ENCODE results near the gene ADAM23.

The ADAM23 gene

DNA sequence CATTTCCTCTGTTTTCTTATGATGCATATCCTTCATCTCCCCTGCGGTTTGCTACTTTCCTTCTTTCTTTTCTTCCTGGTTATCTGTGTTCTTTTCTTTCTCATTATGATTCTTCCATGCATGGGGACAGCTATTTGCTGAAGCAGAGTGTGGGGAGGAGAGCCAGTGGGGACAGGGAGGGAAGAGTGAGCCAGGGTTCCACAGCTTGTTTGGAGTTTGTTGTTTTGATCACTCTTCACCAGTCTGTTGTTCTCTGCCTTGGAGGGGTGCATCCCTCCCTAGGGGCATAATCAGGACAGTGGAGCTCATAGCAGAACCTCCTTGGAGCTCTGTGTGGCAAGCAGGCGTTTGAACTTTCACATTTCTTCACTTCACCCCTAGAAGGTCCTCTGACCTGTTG lies 68.0 kb downstream of the ADAM23 start:
- no peak for DNase-seq (ENCODE audit: low read depth)

- no peak for DNase-seq (ENCODE audit: low read depth)
Measured at GRCh38 chr2:206512999-206513398, 69.7 kb downstream of the ADAM23 start.

- no peak for DNase-seq (ENCODE audit: low read depth)
Measured at GRCh38 chr2:206515580-206515979, 72.2 kb downstream of the ADAM23 start.

DNA sequence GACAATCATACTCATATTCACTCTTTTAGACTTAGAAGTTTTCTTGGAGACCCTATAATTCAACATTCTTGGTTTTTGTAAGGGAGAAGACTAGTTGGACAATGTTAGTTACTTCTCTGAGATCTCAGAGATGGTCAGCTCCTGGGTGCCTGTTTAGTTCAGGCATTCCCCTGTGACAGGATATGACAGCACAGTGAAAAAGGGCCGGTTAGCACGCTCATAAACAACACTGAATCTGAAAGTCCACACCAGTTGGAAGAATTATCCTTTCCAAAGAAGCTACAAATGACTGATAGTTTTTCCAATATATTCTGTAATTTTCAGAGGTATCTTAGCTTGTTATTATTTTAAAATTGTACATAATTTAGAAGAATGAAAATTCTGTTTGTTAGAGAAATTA lies 75.7 kb downstream of the ADAM23 start:
- DNase-seq (ENCODE audit: low read depth), result no peak

GRCh38 chr2:206520450-206520849 lies 77.1 kb downstream of the ADAM23 start:
- DNase-seq (ENCODE audit: low read depth), result no peak

DNA sequence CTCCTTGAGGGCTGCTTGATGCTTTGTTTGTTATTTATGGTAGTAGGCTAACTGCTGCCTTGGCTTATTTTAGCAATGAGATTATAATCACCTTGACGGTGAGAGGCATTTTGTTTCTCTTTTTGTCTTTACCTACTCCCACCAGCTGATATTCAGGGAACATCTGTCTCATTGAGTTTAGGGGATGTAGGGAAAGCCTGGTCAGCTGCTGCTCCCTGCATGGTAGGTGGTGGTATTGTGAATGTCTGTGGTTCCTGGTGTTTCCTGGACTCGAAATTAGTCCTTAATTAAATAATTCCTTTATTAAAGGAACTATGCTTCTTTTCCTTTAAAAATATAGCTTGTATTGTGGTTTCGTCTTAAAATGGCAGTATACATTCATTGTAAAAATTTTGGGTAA lies 77.8 kb downstream of the ADAM23 start:
- no peak for DNase-seq (ENCODE audit: low read depth)

DNA sequence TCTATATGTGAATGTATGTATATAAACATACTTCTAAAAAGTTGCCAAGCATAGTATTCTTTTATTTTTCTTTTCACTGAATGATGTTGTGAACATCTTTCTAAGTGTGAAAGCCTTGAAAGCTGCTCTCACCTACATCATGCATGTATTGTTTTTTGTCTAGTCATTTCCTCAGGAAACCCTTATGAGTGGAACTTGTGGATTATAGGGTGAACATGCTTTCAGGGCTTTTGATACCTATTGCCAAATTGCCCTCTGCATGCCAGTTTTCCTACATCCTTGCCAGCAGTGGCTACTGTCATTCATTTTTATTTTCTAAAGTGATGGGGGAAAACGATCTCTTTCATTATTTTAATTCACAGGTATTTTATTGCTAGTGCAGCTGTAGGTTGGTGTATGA lies 78.3 kb downstream of the ADAM23 start:
- DNase-seq (ENCODE audit: low read depth), result no peak

- no peak for DNase-seq (ENCODE audit: low read depth)
Measured at GRCh38 chr2:206526416-206526815, 83.1 kb downstream of the ADAM23 start.

GRCh38 chr2:206527153-206527552 lies 83.8 kb downstream of the ADAM23 start:
- peak; percentile 39 for DNase-seq (ENCODE audit: low read depth)

GRCh38 chr2:206530727-206531126 lies 87.4 kb downstream of the ADAM23 start:
- DNase-seq (ENCODE audit: low read depth), result no peak

GRCh38 chr2:206531996-206532543 lies 88.7 kb downstream of the ADAM23 start:
- DNase-seq (ENCODE audit: low read depth), result peak; percentile 75

- DNase-seq (ENCODE audit: low read depth), result no peak
Measured at GRCh38 chr2:206533977-206534376, 90.6 kb downstream of the ADAM23 start.

GRCh38 chr2:206535260-206535986 lies 92.1 kb downstream of the ADAM23 start:
- DNase-seq (ENCODE audit: low read depth), result no peak

DNA sequence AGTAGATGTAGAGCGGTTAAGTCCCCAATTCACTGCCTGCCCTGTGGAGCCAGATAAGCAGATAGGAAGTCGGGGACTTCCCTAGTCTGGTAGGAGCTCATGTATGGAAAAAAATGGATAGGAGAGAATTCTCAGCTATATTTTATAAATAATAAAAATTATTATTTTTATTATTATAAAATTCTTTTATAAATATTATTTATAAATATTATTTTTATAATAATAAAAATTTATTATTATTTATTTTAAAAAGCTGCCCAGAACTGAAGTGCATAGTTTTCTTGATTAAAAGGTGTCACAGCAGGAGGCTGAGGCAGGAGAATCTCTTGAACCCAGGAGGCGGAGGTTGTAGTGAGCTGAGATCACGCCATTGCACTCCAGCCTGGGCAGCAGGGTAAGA lies 97.4 kb downstream of the ADAM23 start:
- DNase-seq (ENCODE audit: low read depth), result no peak

GRCh38 chr2:206543073-206543472 lies 99.7 kb downstream of the ADAM23 start:
- DNase-seq (ENCODE audit: low read depth), result no peak

- DNase-seq (ENCODE audit: low read depth), result no peak
Measured at GRCh38 chr2:206548383-206548782, 105.1 kb downstream of the ADAM23 start.

- peak; percentile 12 for DNase-seq (ENCODE audit: low read depth)
Measured at GRCh38 chr2:206555721-206556120, 112.4 kb downstream of the ADAM23 start.

DNA sequence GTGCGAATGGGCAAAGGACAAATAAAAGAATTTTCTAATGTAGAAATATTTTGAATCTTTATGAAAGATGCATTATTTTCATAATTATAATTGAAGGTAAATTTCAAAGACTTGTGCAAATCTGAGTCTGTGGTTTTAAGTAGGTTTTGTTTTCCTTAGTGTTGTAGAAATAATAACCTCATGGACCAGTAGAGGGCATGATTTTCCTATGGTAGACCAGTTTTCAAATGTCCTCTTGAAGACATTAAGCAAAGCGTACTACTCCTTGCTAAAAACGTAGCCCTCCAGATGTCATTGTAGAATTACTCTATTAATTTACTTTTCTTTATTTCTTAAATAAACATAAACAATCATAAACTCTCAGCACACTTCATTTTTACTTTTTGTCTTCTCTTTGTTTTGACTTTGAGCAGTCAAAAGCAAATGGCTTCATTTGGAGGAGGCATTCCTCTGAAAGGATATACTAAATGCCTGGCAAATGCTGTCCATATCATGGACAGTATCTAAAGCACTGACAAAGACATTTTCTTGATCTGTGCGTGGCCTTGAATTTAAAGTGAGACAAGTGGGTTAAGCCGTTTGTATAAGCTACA lies 113.1 kb downstream of the ADAM23 start:
- peak; percentile 65 for DNase-seq (ENCODE audit: low read depth)

- DNase-seq (ENCODE audit: low read depth), result no peak
Measured at GRCh38 chr2:206557321-206557720, 114.0 kb downstream of the ADAM23 start.

GRCh38 chr2:206558492-206558891 lies 115.2 kb downstream of the ADAM23 start:
- peak; percentile 55 for DNase-seq (ENCODE audit: low read depth)

DNA sequence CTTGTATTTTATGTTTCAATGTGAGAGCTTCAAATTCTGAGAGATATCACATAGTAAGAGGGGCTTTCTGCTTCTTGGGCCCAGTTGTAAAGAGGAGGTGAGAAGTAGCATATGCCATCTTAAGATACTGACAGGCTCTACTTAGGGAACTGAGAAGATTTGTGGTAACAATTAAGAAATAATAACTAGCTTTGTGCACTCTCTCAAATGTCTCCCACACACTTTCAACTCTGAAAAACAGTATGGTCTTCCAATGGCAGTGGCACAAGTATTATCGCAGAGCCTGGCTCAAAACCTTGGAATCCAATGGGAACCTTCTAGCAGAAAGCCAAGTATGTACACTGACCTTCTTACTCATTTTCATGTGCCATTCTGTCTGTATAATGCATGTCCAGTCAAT lies 118.6 kb downstream of the ADAM23 start:
- peak; percentile 38 for DNase-seq (ENCODE audit: low read depth)

DNA sequence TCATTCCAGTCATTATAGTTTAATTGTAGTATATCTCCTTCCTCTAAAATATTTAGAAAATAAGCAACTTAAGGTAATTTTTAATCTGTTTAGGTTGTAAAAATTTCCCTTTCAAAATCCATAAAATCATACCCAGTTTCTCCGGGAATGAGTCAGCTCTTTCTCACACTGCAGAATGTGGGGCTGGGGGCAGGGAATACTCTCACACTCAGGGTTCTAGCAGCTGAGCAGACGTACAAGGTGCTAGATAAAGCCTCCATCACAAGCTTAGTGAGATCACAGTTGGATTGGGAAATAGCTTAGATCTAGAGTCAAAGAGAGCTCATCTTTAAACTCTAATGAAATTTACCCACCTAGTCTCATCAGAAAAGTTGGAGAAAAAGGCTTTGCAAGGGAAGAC lies 119.0 kb downstream of the ADAM23 start:
- peak; percentile 71 for DNase-seq (ENCODE audit: low read depth)

GRCh38 chr2:206563374-206563773 lies 120.0 kb downstream of the ADAM23 start:
- DNase-seq (ENCODE audit: low read depth), result no peak

- DNase-seq (ENCODE audit: low read depth), result no peak
Measured at GRCh38 chr2:206565666-206566065, 122.3 kb downstream of the ADAM23 start.
